Neural cell (in vitro differentiated cells): ENCODE measurements around the gene DCTN3. TPM values are rescaled to one million over a fixed set of nuclear protein-coding genes. Genes with fewer than 3 reads are reported as not detected.
A peak's percentile ranks its signal among the peaks of the same experiment; 100 is the strongest.

ENCODE experiments used
- H2AFZ ChIP-seq: fragments of 200-600, 300-800 bp; sonication (generic), shearing (Covaris generic); 2 replicates; pipeline ENCODE4 v1.6.0; 2014; ENCODE audit warnings: low read depth, mild to moderate bottlenecking, antibody characterized with exemption, low read length, moderate library complexity
- H3F3A ChIP-seq: fragments of 200-600 bp; shearing (Covaris generic); 2 replicates; pipeline ENCODE4 v1.6.1; 2016; ENCODE audit warnings: mild to moderate bottlenecking, moderate library complexity, mixed read lengths, antibody characterized with exemption, low read length; ENCODE audit not compliant: insufficient read depth, poor library complexity, severe bottlenecking
- H3K27ac ChIP-seq: fragments of 200-600, 300-800 bp; sonication (generic), shearing (Covaris generic); 2 replicates; pipeline ENCODE4 v1.5.1; 2014; ENCODE audit warnings: mild to moderate bottlenecking, low read length, moderate library complexity
- H3K27me3 ChIP-seq: fragments of 300-800, 200-600 bp; sonication (generic), shearing (Covaris generic); 2 replicates; pipeline ENCODE4 v1.6.0; 2014; ENCODE audit warnings: mild to moderate bottlenecking, low read depth, low read length, moderate library complexity; ENCODE audit not compliant: insufficient read depth
- H3K36me3 ChIP-seq: fragments of 300-800, 200-600 bp; sonication (generic), shearing (Covaris generic); 2 replicates; pipeline ENCODE4 v1.5.1; 2014; ENCODE audit warnings: mild to moderate bottlenecking, antibody characterized with exemption, low read length, moderate library complexity; ENCODE audit not compliant: insufficient read depth
- H3K4me2 ChIP-seq: fragments of 300-800, 200-600 bp; sonication (generic), shearing (Covaris generic); 2 replicates; pipeline ENCODE4 v1.6.0; 2014; ENCODE audit warnings: mild to moderate bottlenecking, low read length
- H3K4me3 ChIP-seq: fragments of 300-800, 200-600 bp; sonication (generic), shearing (Covaris generic); 2 replicates; pipeline ENCODE4 v1.5.1; 2014; ENCODE audit warnings: mild to moderate bottlenecking, low read length, moderate library complexity
- H3K79me2 ChIP-seq: fragments of 200-600 bp; shearing (Covaris generic); replicated peaks from 2 replicates; pipeline ENCODE4 v1.6.0; 2014; ENCODE audit warnings: mild to moderate bottlenecking, low read length, moderate library complexity; ENCODE audit not compliant: insufficient read depth
- H3K9ac ChIP-seq: fragments of 300-800, 200-600 bp; sonication (generic), shearing (Covaris generic); 2 replicates; pipeline ENCODE4 v1.6.1; 2016; ENCODE audit warnings: mild to moderate bottlenecking, low read length, mixed read lengths
- H3K9me2 ChIP-seq: fragments of 200-600 bp; shearing (Covaris generic); 2 replicates; pipeline ENCODE4 v1.6.1; 2016; ENCODE audit warnings: mild to moderate bottlenecking, low read length, mixed read lengths; ENCODE audit not compliant: insufficient read depth
- H3K9me3 ChIP-seq: fragments of 200-600, 300-800 bp; sonication (generic), shearing (Covaris generic); 2 replicates; pipeline ENCODE4 v1.6.1; 2016; ENCODE audit warnings: mild to moderate bottlenecking, mixed run types, low read length, moderate library complexity, mixed read lengths
- H4K20me1 ChIP-seq: fragments of 200-600 bp; shearing (Covaris generic); 2 replicates; pipeline ENCODE4 v1.6.1; 2016; ENCODE audit warnings: mild to moderate bottlenecking, mixed run types; ENCODE audit not compliant: insufficient read depth
- EP300 ChIP-seq: fragments of 450-650 bp; conservative IDR thresholded peaks from 2 replicates; pipeline ENCODE4 v1.6.1; 2014; ENCODE audit warnings: antibody characterized with exemption, mild to moderate bottlenecking, moderate library complexity; ENCODE audit not compliant: poor library complexity, severe bottlenecking
- EZH2 ChIP-seq: fragments of 200-600, 300-800 bp; shearing (Covaris generic), sonication (generic); IDR thresholded peaks from 2 replicates; pipeline ENCODE4 v1.6.1; 2014; ENCODE audit warnings: antibody characterized with exemption, low read length, borderline replicate concordance, mild to moderate bottlenecking; ENCODE audit not compliant: insufficient read depth, poor library complexity, severe bottlenecking
- MXI1 ChIP-seq: fragments of 450-650 bp; conservative IDR thresholded peaks from 2 replicates; pipeline ENCODE4 v1.6.1; 2014; ENCODE audit warnings: antibody characterized with exemption, mild to moderate bottlenecking; ENCODE audit not compliant: poor library complexity, severe bottlenecking
- POLR2AphosphoS5 ChIP-seq: IDR thresholded peaks from 2 replicates; pipeline ENCODE4 v1.6.1; 2012
- RAD21 ChIP-seq: fragments of 450-650 bp; conservative IDR thresholded peaks from 2 replicates; pipeline ENCODE4 v1.6.1; 2014; ENCODE audit warnings: antibody characterized with exemption, mild to moderate bottlenecking, moderate library complexity
- SMC3 ChIP-seq: fragments of 450-650 bp; conservative IDR thresholded peaks from 2 replicates; pipeline ENCODE4 v1.6.1; 2014; ENCODE audit warnings: antibody characterized with exemption, mild to moderate bottlenecking, moderate library complexity; ENCODE audit not compliant: poor library complexity
- TAF1 ChIP-seq: IDR thresholded peaks from 2 replicates; pipeline ENCODE4 v1.6.1; 2012; ENCODE audit warnings: low read depth
- polyA minus RNA-seq: library from RNA; depleted of rRNA, polyadenylated mRNA; stranded (reverse); fragments of >200 nt; gene quantifications from 2 replicates; pipeline ENCODE4 v1.2.3, GENCODE V29; 2014
- polyA plus RNA-seq: library from polyadenylated mRNA; depleted of rRNA; stranded (reverse); fragments of >200 nt; gene quantifications from 2 replicates; pipeline ENCODE4 v1.2.3, GENCODE V29; 2014
- TF ChIP-seq, protein P1 (sequence below): IDR thresholded peaks from 2 replicates; pipeline ENCODE4 v1.6.1; 2012; ENCODE audit warnings: borderline replicate concordance
- TF ChIP-seq, protein P2 (sequence below): fragments of 450-650 bp; IDR thresholded peaks from 2 replicates; pipeline ENCODE4 v1.5.1; 2014; ENCODE audit warnings: antibody characterized with exemption, mild to moderate bottlenecking, moderate library complexity; ENCODE audit not compliant: poor library complexity, severe bottlenecking

The DCTN3 gene
- 380 and 391 TPM in 2 replicates for polyA plus RNA-seq
- polyA minus RNA-seq: 133 and 140 TPM in 2 replicates

DNA sequence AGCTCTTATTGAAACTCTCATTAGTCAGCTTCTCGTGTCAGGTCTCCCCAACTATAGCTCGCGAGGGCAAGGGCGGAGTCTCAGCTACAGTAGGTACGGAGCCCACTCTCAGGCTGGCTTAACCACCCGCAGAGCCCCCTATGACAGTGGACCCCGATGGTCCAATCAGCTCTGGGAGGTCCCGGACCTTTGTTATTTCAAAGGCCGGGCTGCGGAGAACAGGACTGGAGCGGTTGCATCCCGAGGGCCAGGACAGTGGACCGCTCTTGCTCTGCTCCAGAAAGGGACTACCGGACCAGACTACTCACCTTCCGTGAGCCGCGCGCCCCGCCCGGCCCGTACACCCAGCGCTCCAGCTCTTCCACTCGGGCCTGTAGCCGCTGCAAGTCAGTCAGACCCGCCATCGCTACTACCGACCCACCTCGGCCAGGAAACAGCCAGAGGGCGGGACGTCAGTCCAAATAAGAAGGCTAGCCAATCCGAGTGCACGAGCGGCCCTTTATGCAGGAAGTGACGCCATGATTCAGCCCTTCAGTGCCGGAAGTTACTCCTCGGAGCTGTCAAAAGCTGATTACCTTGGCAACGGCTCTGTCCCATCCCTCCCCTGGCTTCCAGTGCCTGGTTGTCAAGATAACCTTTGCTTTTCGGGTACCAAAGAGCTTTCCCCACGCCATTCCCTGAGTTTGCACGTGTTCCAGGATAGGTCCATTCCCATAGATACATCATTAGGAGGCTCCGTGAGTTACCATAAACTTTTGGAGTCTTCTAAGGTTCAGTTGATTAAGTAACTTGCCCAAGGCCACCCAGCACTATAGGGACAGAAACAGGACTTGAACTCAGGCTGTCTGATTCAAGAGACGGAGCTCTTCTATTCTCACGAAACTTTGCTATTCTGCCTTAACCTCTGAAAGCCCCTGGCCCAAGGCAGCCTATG lies at the start of gene DCTN3:
Gene DCTN3, minus strand, starts transcription at position 435 of the 934 bp plus-strand sequence. Its CDS starts 31 bp downstream, at position 404.
- Histone ChIP-seq H3K27me3 (no peaks in the 10 kb centered on the region), H3K9ac (peak within 1 kb of the TSS; percentile 94)

DNA sequence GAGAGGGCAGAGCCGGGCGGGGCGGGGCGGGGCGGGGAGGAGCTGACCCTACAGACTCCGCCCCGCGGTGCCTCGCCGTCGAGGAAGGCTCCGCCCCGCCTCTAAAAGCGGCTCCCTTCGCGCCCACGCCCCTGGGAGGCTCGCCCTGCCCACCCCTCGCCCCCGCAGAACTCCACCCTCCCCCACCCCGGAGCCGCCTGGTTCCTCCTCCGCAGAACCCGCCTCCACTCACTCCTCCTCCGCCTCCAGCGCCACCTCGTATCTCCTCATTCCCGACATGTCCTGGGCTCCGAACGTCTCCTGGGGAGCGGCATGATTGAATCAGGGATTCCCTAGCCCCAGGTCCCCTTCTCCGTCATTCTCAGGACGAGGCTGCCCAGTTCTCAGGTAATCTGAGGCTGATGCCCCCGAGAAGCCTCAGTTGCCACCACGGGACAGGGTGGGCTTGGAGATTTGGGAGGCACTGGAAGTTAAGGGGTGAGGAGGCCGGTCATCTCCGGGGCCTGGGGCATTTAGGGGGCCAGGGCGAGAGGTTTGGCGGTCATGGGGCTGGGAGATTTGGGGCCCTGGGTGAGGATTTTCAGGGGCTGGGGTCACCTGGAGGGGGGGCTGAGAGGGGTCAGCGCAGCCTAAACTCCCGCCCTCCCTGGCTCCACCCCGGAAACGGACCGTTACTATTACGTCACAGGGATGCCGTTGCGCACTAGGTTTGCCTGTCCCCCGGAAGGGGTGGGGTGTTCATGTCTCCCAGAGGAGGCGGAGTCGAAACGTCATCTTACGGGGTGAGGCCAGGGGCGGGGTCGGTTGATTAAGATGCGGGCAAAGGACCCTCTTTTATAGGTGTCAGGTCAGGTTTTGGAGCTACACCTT lies 45.3 kb upstream of the DCTN3 start:
- Histone ChIP-seq H3K27ac (peak overlapping the region; percentile 83), H3K9me3 (no peaks in the 10 kb centered on the region), H3K79me2 (no peaks in the 10 kb centered on the region), H4K20me1 (no peaks in the 10 kb centered on the region), H3K36me3 (no peaks in the 10 kb centered on the region), H3K4me3 (peak overlapping the region; percentile 92), H3K9me2 (no peaks in the 10 kb centered on the region), H3K4me2 (peak overlapping the region; percentile 40), H2AFZ (peak overlapping the region; percentile 94), H3K9ac (peak overlapping the region; percentile 94), H3K27me3 (no peaks in the 10 kb centered on the region), H3F3A (no peaks in the 10 kb centered on the region)
- TF ChIP-seq SMC3: peak; percentile 11
- TF ChIP-seq, protein P1, sequence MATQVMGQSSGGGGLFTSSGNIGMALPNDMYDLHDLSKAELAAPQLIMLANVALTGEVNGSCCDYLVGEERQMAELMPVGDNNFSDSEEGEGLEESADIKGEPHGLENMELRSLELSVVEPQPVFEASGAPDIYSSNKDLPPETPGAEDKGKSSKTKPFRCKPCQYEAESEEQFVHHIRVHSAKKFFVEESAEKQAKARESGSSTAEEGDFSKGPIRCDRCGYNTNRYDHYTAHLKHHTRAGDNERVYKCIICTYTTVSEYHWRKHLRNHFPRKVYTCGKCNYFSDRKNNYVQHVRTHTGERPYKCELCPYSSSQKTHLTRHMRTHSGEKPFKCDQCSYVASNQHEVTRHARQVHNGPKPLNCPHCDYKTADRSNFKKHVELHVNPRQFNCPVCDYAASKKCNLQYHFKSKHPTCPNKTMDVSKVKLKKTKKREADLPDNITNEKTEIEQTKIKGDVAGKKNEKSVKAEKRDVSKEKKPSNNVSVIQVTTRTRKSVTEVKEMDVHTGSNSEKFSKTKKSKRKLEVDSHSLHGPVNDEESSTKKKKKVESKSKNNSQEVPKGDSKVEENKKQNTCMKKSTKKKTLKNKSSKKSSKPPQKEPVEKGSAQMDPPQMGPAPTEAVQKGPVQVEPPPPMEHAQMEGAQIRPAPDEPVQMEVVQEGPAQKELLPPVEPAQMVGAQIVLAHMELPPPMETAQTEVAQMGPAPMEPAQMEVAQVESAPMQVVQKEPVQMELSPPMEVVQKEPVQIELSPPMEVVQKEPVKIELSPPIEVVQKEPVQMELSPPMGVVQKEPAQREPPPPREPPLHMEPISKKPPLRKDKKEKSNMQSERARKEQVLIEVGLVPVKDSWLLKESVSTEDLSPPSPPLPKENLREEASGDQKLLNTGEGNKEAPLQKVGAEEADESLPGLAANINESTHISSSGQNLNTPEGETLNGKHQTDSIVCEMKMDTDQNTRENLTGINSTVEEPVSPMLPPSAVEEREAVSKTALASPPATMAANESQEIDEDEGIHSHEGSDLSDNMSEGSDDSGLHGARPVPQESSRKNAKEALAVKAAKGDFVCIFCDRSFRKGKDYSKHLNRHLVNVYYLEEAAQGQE: peak; percentile 61
- peak; percentile 82 for TF ChIP-seq POLR2AphosphoS5
- peak; percentile 35 for TF ChIP-seq EP300
- TF ChIP-seq, protein P2, sequence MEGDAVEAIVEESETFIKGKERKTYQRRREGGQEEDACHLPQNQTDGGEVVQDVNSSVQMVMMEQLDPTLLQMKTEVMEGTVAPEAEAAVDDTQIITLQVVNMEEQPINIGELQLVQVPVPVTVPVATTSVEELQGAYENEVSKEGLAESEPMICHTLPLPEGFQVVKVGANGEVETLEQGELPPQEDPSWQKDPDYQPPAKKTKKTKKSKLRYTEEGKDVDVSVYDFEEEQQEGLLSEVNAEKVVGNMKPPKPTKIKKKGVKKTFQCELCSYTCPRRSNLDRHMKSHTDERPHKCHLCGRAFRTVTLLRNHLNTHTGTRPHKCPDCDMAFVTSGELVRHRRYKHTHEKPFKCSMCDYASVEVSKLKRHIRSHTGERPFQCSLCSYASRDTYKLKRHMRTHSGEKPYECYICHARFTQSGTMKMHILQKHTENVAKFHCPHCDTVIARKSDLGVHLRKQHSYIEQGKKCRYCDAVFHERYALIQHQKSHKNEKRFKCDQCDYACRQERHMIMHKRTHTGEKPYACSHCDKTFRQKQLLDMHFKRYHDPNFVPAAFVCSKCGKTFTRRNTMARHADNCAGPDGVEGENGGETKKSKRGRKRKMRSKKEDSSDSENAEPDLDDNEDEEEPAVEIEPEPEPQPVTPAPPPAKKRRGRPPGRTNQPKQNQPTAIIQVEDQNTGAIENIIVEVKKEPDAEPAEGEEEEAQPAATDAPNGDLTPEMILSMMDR: no peak
- no peak for TF ChIP-seq TAF1

More for the DNA sequence above, at the start of gene DCTN3:
- H3K4me3 ChIP-seq: peak within 1 kb of the TSS; percentile 93
- TF ChIP-seq EP300 (peak; percentile 66), MXI1 (peak; percentile 65), RAD21 (no peak), POLR2AphosphoS5 (peak; percentile 98), SMC3 (peak; percentile 22), TAF1 (peak; percentile 92), EZH2 (no peak)
- TF ChIP-seq, protein P1: peak; percentile 85
- TF ChIP-seq, protein P2: no peak
- H3K36me3 ChIP-seq: no peaks in the 10 kb centered on the region
- peak within 1 kb of the TSS; percentile 89 for H3K27ac ChIP-seq
- peak within 1 kb of the TSS; percentile 63 for H3K4me2 ChIP-seq
- peaks cover 3% of the 10 kb centered on the region for H3F3A ChIP-seq
- H2AFZ ChIP-seq: peak within 1 kb of the TSS; percentile 81
- H3K9me2 ChIP-seq: no peaks in the 10 kb centered on the region
- H3K9me3 ChIP-seq: no peaks in the 10 kb centered on the region
- no peaks in the 10 kb centered on the region for H4K20me1 ChIP-seq
- H3K79me2 ChIP-seq: peaks cover 14% of the 10 kb centered on the region
